ENCODE results near the gene TMEM272. TPM values are rescaled to one million over a fixed set of nuclear protein-coding genes. Genes with fewer than 3 reads are reported as not detected.

TMEM272 gene
- total and polyA plus RNA-seq, 2 of the 4 experiments (the other 2 are of a cell fraction): not detected

DNA sequence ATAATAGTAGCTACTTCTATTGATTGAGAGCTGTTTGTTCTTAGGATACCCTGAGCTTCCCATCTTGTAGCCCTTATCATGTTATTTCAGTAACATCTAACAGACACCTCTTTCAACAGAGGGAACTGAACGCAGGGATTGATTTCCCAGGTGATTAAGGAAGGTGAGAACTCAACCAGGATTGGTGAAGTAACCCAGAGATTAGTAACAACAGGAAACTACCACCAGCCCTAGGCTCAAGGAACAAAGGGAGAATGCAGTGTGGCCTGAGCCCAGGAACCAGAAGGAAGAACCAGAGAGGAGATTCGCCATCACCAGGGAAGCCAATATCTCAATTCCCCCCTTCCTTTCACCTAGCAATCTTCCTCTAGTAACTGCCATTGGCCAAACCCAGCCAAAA, 49.6 kb downstream of the TMEM272 start:
- Histone ChIP-seq H4K8ac (ENCODE audit: low read depth in 2 of 2, low read length in 2 of 2) (no peak overlapping the region), H3K56ac (ENCODE audit: extremely low read depth, insufficient read depth, low read length) (no peak overlapping the region), H4K91ac (ENCODE audit: insufficient read depth, low read depth, low read length) (no peak overlapping the region), H2BK15ac (ENCODE audit: low read depth, low read length) (no peak overlapping the region), H2BK20ac (ENCODE audit: low read depth, low read length) (no peak overlapping the region), H3K4me2 (ENCODE audit: low read depth, low read length) (no peak overlapping the region), H3K14ac (replicated peaks; ENCODE audit: low read depth, low read length) (no peak overlapping the region), H3K4me3 (ENCODE audit: insufficient read depth, low read depth, low read length) (no peak overlapping the region), H2AK9ac (replicated peaks; ENCODE audit: low read depth, low read length, poor library complexity) (no peak overlapping the region), H4K20me1 (ENCODE audit: insufficient read depth, low read length) (no peaks in the 10 kb centered on the region), H3K4me1 (ENCODE audit: control insufficient read depth, insufficient read depth, low read length) (peaks cover 10% of the 10 kb centered on the region), H2BK120ac (ENCODE audit: low read depth, low read length) (no peak overlapping the region), H2BK5ac (ENCODE audit: low read depth, low read length, poor library complexity, severe bottlenecking) (no peak overlapping the region), H3K18ac (ENCODE audit: low read depth, low read length) (no peak overlapping the region), H3K9ac (ENCODE audit: low read depth, low read length) (no peak overlapping the region), H3K23ac (ENCODE audit: low read depth, low read length) (no peak overlapping the region), H3K36me3 (ENCODE audit: control insufficient read depth, insufficient read depth, low read length) (no peaks in the 10 kb centered on the region), H3K27ac (ENCODE audit: insufficient read depth, low read length) (no peak overlapping the region), H3K9me1 (ENCODE audit: insufficient read depth, low read length) (peaks cover 12% of the 10 kb centered on the region), H3K79me1 (ENCODE audit: low read depth in 1 of 2, low read length in 2 of 2) (0 out of 4 replicates have a peak, but pooled peaks cover 0 to 5% of the 10 kb centered on the region in 2 experiments), H2AK5ac (ENCODE audit: low read depth, low read length) (no peak overlapping the region; the same call in 1 of the 2 replicates), H4K5ac (ENCODE audit: low read depth, low read length) (no peak overlapping the region), H3K27me3 (ENCODE audit: control insufficient read depth, insufficient read depth, low read length) (no peaks in the 10 kb centered on the region), H3K4ac (ENCODE audit: low read depth, low read length) (no peak overlapping the region), H3K9me3 (ENCODE audit: control insufficient read depth, insufficient read depth, low read length) (no peaks in the 10 kb centered on the region), H2AFZ (replicated peaks; ENCODE audit: low read length, poor library complexity) (no peak overlapping the region)
- DNase-seq (no peak), ATAC-seq (ENCODE audit: low read depth) (no peak)
- CTCF ChIA-PET: no interaction called here
- no TSS peak for BruUV-seq (replicated peaks)
- POLR2A ChIA-PET (ENCODE audit: unreplicated experiment): no interaction called here
- intact Hi-C loops (cut with micrococcal nuclease): no loop called here
- in situ Hi-C loops (cut with MboI; ENCODE audit: low sequenced_read_pairs): loop anchor here (5.0 kb wide), 1 partner anchor 353 kb away; no protein-coding TSS in a partner anchor
- whole genome bisulfite sequencing, 2 experiments (ENCODE audit: extremely low coverage in 2 of 2, insufficient read length in 1 of 2): no CpG with 5 or more reads among the region's 2 CpGs
- TF ChIP-seq CEBPB (IDR thresholded peaks at IDR 0.05; ENCODE audit: low read depth, low read length) (no peak), USF2 (IDR thresholded peaks at IDR 0.05; ENCODE audit: low read depth, low read length) (no peak), RFX5 (IDR thresholded peaks at IDR 0.05; ENCODE audit: low read depth, low read length) (no peak), NFE2L2 (IDR thresholded peaks at IDR 0.05; ENCODE audit: low read depth, low read length) (no peak), FOS (IDR thresholded peaks at IDR 0.05; ENCODE audit: low read depth, low read length) (no peak), BHLHE40 (IDR thresholded peaks at IDR 0.05; ENCODE audit: low read depth, low read length) (no peak), CHD1 (IDR thresholded peaks at IDR 0.05; ENCODE audit: low read depth, low read length) (no peak), MAZ (IDR thresholded peaks at IDR 0.05; ENCODE audit: borderline replicate concordance, low read depth, low read length) (no peak), MXI1 (IDR thresholded peaks at IDR 0.05; ENCODE audit: borderline replicate concordance, low read depth, low read length) (no peak), RCOR1 (IDR thresholded peaks at IDR 0.05; ENCODE audit: insufficient replicate concordance, low read length) (no peak), SMC3 (IDR thresholded peaks at IDR 0.05; ENCODE audit: low read depth, low read length) (no peak), POLR2A (IDR thresholded peaks at IDR 0.05; ENCODE audit: low read depth, low read length) (no peak), MAFK (IDR thresholded peaks at IDR 0.05; ENCODE audit: low read depth, low read length) (no peak), CTCF (conservative IDR thresholded peaks at IDR 0.05; ENCODE audit: low read depth, low read length) (no peak), RAD21 (IDR thresholded peaks at IDR 0.05; ENCODE audit: low read length) (no peak)
- TF ChIP-seq, protein P1, sequence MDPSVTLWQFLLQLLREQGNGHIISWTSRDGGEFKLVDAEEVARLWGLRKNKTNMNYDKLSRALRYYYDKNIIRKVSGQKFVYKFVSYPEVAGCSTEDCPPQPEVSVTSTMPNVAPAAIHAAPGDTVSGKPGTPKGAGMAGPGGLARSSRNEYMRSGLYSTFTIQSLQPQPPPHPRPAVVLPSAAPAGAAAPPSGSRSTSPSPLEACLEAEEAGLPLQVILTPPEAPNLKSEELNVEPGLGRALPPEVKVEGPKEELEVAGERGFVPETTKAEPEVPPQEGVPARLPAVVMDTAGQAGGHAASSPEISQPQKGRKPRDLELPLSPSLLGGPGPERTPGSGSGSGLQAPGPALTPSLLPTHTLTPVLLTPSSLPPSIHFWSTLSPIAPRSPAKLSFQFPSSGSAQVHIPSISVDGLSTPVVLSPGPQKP (IDR thresholded peaks at IDR 0.05; ENCODE audit: borderline replicate concordance, low read depth, low read length): no peak
- dilution Hi-C loops (cut with HindIII; ENCODE audit: low sequenced_read_pairs, unreplicated experiment): no loop called here
